CD14-positive monocyte (primary cell): ENCODE data around the gene ELP1. TPM values are rescaled to one million over a fixed set of nuclear protein-coding genes. Genes with fewer than 3 reads are reported as not detected.
A peak's percentile ranks its signal among the peaks of the same experiment; 100 is the strongest.

ENCODE experiments used
- DNase-seq, 3 donors: peaks; one replicate each; pipeline ENCODE4 v3.0.0-alpha.2; 2011 to 2022
- H2AFZ ChIP-seq: 2 replicates; pipeline ENCODE4 v1.6.0; 2012; ENCODE audit warnings: mild to moderate bottlenecking, low read depth, low read length, inconsistent platforms; ENCODE audit not compliant: insufficient read depth, poor library complexity, severe bottlenecking
- H3K27ac ChIP-seq, 2 donors: 1 replicate in 1 of 2; 2 replicates in 1 of 2; pipeline ENCODE4 v1.5.1; 2012 to 2013; ENCODE audit warnings: low read length in 2 of 2, control low read depth in 1 of 2, inconsistent platforms in 1 of 2, low read depth in 1 of 2, mild to moderate bottlenecking in 1 of 2
- H3K27me3 ChIP-seq, 2 donors: one replicate each; pipeline versions ENCODE4 v1.6.0 to v1.6.1; 2011 to 2013; ENCODE audit warnings: low read length in 2 of 2; ENCODE audit not compliant: control insufficient read depth in 2 of 2, insufficient read depth in 2 of 2
- H3K36me3 ChIP-seq, 2 donors: replicated peaks in 1 of 2; 1 replicate in 1 of 2; 2 replicates in 1 of 2; pipeline versions ENCODE4 v1.5.1 to v1.6.1; 2012 to 2013; ENCODE audit warnings: low read length in 2 of 2, control low read depth in 1 of 2, inconsistent platforms in 1 of 2, mild to moderate bottlenecking in 1 of 2; ENCODE audit not compliant: insufficient read depth in 2 of 2, control insufficient read depth in 1 of 2
- H3K4me1 ChIP-seq, 2 donors: 1 replicate in 1 of 2; 2 replicates in 1 of 2; pipeline versions ENCODE4 v1.5.1 to v1.6.1; 2012 to 2013; ENCODE audit warnings: low read length in 2 of 2, control low read depth in 1 of 2, inconsistent platforms in 1 of 2, mild to moderate bottlenecking in 1 of 2, moderate library complexity in 1 of 2; ENCODE audit not compliant: insufficient read depth in 2 of 2, control insufficient read depth in 1 of 2
- H3K4me2 ChIP-seq: replicated peaks from 2 replicates; pipeline ENCODE3; 2012; ENCODE audit warnings: low read length, moderate library complexity, mild to moderate bottlenecking; ENCODE audit not compliant: poor library complexity, severe bottlenecking; ENCODE audit errors: extremely low read depth
- H3K4me3 ChIP-seq, 3 experiments: fragments of 200-600 bp in 1 of 3; sonication (generic) in 1 of 3; replicated peaks in 1 of 3; 1 replicate in 2 of 3; 2 replicates in 1 of 3; pipeline ENCODE4 v1.5.1; 2011 to 2013; ENCODE audit warnings: low read length in 3 of 3, mild to moderate bottlenecking in 3 of 3, control low read depth in 2 of 3, low read depth in 2 of 3, inconsistent platforms in 1 of 3, moderate library complexity in 1 of 3
- H3K79me2 ChIP-seq: 2 replicates; pipeline ENCODE4 v1.6.0; 2012; ENCODE audit warnings: mild to moderate bottlenecking, control low read depth, inconsistent platforms, low read length, moderate library complexity; ENCODE audit not compliant: insufficient read depth
- H3K9ac ChIP-seq: 2 replicates; pipeline ENCODE4 v1.6.0; 2017; ENCODE audit warnings: low read length, mild to moderate bottlenecking; ENCODE audit not compliant: insufficient read depth, poor library complexity, severe bottlenecking
- H3K9me3 ChIP-seq, 2 donors: replicated peaks in 1 of 2; 1 replicate in 1 of 2; 2 replicates in 1 of 2; pipeline versions ENCODE4 v1.5.1 to v1.6.1; 2012 to 2013; ENCODE audit warnings: low read length in 2 of 2, control low read depth in 1 of 2; ENCODE audit not compliant: control insufficient read depth in 1 of 2, insufficient read depth in 1 of 2
- H4K20me1 ChIP-seq: 2 replicates; pipeline ENCODE4 v1.6.0; 2012; ENCODE audit warnings: mild to moderate bottlenecking, low read length, control low read depth, moderate library complexity; ENCODE audit not compliant: insufficient read depth
- H3K27ac Mint-ChIP-seq, 7 donors: one replicate each; pipeline ENCODE4 v1.8.0; 2020; ENCODE audit warnings: mild to moderate bottlenecking in 7 of 7, mixed read lengths in 7 of 7, moderate library complexity in 6 of 7, inconsistent platforms in 2 of 7
- H3K27me3 Mint-ChIP-seq, 3 donors: one replicate each; pipeline ENCODE4 v1.8.0; 2021 to 2022; ENCODE audit warnings: low read depth in 3 of 3, mild to moderate bottlenecking in 3 of 3, mixed read lengths in 3 of 3, moderate library complexity in 3 of 3, inconsistent platforms in 1 of 3
- H3K36me3 Mint-ChIP-seq, 2 donors: one replicate each; pipeline ENCODE4 v1.8.0; 2020; ENCODE audit warnings: mixed read lengths in 2 of 2, inconsistent platforms in 1 of 2, mild to moderate bottlenecking in 1 of 2
- H3K4me1 Mint-ChIP-seq: one replicate; pipeline ENCODE4 v1.8.0; 2020; ENCODE audit warnings: mild to moderate bottlenecking, mixed read lengths
- H3K4me3 Mint-ChIP-seq, 2 donors: one replicate each; pipeline ENCODE4 v1.8.0; 2020; ENCODE audit warnings: mild to moderate bottlenecking in 2 of 2, mixed read lengths in 2 of 2, moderate library complexity in 1 of 2
- H3K9me3 Mint-ChIP-seq, 7 donors: one replicate each; pipeline ENCODE4 v1.8.0; 2020 to 2022; ENCODE audit warnings: mixed read lengths in 7 of 7, mild to moderate bottlenecking in 6 of 7, moderate library complexity in 6 of 7, inconsistent platforms in 2 of 7
- CTCF ChIP-seq: fragments of 200-600 bp; IDR thresholded peaks from one replicate; pipeline ENCODE4 v1.8.0; 2022; ENCODE audit warnings: antibody characterized with exemption, mild to moderate bottlenecking
- WGBS: methylation state at CpG from one replicate; pipeline ENCODE4 v1.1.5; 2013; ENCODE audit warnings: missing lambda C conversion rate; ENCODE audit not compliant: insufficient coverage; 5-methylcytosine and 5-hydroxymethylcytosine counted together
- intact Hi-C, 2 donors: fragments of 100-400 bp; cut with micrococcal nuclease; formaldehyde crosslinking; loops; one replicate each; pipeline versions ENCODE4 v1.15.0 to v1.15.1; 2023
- polyA plus RNA-seq, 3 donors: library from polyadenylated mRNA; depleted of rRNA in 1 of 3; unstranded in 2 of 3; stranded (reverse) in 1 of 3; fragments of 300-500 nt in 2 of 3; fragments of >200 nt in 1 of 3; fragmentation: Illumina TruSeq in 2 of 3; gene quantifications; 1 replicate in 2 of 3; 2 replicates in 1 of 3; pipeline ENCODE4 v1.2.3, GENCODE V29; 2012 to 2021

The ELP1 gene
- polyA plus RNA-seq, 3 donors: 7.9 to 12.2 (median 11.1) TPM

GRCh38 chr9:108835831-108836230 lies 98.1 kb downstream of the ELP1 start:
- peak overlapping the region; percentile 25 for H2AFZ ChIP-seq
- H3K79me2 ChIP-seq: no peaks in the 10 kb centered on the region
- H3K4me1 ChIP-seq: peaks cover 22 to 31% of the 10 kb centered on the region in 2 donors
- H3K9me3 Mint-ChIP-seq: peaks cover 0 to 4% (median 0%) of the 10 kb centered on the region in 7 donors
- peak overlapping the region in 1 of 2 donors; percentile 45 for H3K27ac ChIP-seq
- no peaks in the 10 kb centered on the region for H3K36me3 ChIP-seq
- H3K27ac Mint-ChIP-seq: peak overlapping the region in 3 of 7 donors; percentile 22 to 50 (median 31)
- no peak overlapping the region for H3K4me3 ChIP-seq
- no peak overlapping the region for H3K9ac ChIP-seq
- H3K27me3 Mint-ChIP-seq: peaks cover 0 to 3% (median 2%) of the 10 kb centered on the region in 3 donors
- no peaks in the 10 kb centered on the region for H3K36me3 Mint-ChIP-seq
- no peaks in the 10 kb centered on the region for H4K20me1 ChIP-seq
- no peak overlapping the region for H3K4me3 Mint-ChIP-seq
- no peaks in the 10 kb centered on the region for H3K9me3 ChIP-seq
- TF ChIP-seq CTCF: no peak
- 55% methylated on average over 5 of the region's 7 CpGs for WGBS
- H3K4me1 Mint-ChIP-seq: peaks cover 25% of the 10 kb centered on the region
- peak; percentile 42 to 66 (median 62) for DNase-seq
- H3K4me2 ChIP-seq: peak overlapping the region; percentile 4
- H3K27me3 ChIP-seq: no peaks in the 10 kb centered on the region
- intact Hi-C loops: no loop called here

DNA sequence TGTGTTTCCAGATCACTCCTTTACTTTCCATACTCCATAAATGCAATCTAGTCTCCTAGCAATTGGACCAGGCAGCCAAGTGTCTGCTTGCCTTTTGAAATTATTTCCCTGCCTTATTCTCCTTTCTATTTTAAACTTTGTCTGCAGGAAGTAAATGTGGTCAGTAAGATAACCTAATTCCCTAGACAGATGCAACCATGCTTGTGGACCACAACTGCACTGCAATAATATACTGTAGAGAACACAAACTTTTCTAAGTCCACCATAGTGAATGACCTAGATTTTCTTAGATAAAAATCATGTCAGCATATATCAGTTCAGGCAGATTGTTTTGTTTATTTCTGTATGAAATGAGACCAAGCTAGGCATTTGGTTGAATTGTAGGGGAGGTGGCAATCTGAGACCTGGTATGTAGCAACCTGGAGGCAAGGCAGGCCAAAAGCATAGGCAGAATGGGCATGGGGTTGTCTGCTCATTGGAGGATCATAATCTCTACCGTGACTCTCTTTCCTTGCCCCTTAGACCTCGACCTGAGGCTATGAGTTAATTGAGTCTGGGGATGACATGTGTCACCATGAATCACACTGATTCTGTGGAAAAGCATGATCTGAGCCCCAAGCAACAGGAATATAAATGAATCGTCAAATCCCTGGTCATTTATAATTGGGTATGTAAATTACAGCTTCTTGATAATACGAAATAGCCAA lies 98.8 kb downstream of the ELP1 start:
- Mint-ChIP-seq H3K27me3 (peaks cover 0 to 3% (median 2%) of the 10 kb centered on the region in 3 donors), H3K4me1 (peaks cover 25% of the 10 kb centered on the region), H3K9me3 (peaks cover 0 to 4% (median 0%) of the 10 kb centered on the region in 7 donors), H3K36me3 (no peaks in the 10 kb centered on the region), H3K4me3 (peak overlapping the region in 1 of 2 donors; percentile 39), H3K27ac (peak overlapping the region in 3 of 7 donors; percentile 16 to 46 (median 31))
- Histone ChIP-seq H3K27me3 (no peaks in the 10 kb centered on the region), H3K36me3 (no peaks in the 10 kb centered on the region), H3K27ac (peak overlapping the region in 1 of 2 donors; percentile 45), H2AFZ (peak overlapping the region; percentile 25), H3K4me3 (no peak overlapping the region), H3K4me1 (peaks cover 22 to 31% of the 10 kb centered on the region in 2 donors), H3K79me2 (no peaks in the 10 kb centered on the region), H3K4me2 (peak overlapping the region; percentile 9), H4K20me1 (no peaks in the 10 kb centered on the region), H3K9ac (no peak overlapping the region), H3K9me3 (no peaks in the 10 kb centered on the region)
- 47% methylated on average over 3 of the region's 4 CpGs for WGBS
- TF ChIP-seq CTCF: no peak
- DNase-seq: peak in 1 of 3 donors; percentile 40
- intact Hi-C loops: no loop called here
